HG03045 (cell line): ENCODE results near the gene MAG.

ENCODE experiments used
- ATAC-seq: cut with Tn5 transposase; IDR thresholded peaks from one replicate; pipeline ENCODE4 v1.9.1; 2021; ENCODE audit warnings: mild to moderate bottlenecking, moderate library complexity; ENCODE audit not compliant: unreplicated experiment

Gene MAG

DNA sequence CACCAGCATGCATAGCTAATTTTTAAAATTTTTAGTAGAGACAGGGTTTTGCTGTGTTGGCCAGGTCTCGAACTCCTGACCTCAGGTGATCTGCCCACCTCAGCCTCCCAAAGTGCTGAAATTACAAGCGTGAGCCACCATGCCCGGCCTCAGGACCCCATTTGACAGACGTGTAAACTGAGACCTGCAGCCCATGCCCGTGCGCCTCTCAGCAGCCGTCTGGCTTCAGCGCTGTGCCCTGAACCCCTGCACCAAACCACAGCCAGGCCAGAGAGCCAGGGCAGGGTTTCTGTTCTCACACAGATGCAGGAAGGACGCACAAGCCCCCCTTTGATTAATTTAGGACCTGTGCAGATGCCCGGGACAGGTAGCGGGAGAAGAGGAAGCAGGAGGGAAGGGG is 48.5 kb downstream of the MAG start:
- ATAC-seq, result no peak

DNA sequence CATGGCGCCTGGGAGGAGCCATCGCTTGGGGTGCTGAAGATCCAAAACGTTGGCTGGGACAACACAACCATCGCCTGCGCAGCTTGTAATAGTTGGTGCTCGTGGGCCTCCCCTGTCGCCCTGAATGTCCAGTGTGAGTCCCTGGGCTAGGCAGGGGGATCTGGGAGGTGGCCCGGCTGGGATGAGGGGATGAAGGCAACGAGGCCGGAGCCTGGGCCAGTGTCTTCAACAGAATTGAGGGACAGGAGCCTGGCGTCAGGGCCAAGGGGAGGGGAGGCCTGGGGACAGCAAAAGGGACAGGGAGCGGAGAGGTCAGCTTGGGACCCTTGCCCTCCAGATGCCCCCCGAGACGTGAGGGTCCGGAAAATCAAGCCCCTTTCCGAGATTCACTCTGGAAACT is 49.0 kb downstream of the MAG start:
- no peak for ATAC-seq

DNA sequence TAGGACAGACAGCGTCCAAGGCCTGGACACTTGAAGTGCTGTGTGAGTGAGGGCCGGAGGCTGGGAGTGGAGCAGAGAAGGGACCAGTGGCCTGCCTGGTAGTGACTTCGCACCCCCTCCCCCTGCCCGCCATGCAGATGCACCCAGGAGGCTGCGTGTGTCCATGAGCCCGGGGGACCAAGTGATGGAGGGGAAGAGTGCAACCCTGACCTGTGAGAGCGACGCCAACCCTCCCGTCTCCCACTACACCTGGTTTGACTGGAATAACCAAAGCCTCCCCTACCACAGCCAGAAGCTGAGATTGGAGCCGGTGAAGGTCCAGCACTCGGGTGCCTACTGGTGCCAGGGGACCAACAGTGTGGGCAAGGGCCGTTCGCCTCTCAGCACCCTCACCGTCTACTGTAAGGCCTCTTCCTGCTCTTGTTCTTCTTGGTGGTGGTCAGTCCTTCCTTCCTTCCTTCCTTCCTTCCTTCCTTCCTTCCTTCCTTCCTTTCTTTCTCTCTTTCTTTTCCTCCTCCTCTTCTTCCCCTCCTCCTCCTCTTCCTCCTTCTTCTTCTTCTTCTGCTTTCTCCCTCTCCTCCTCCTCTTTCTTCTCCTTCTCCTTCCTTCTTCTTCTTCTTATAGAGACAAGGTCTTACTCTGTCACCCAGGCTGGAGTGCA is 49.7 kb downstream of the MAG start:
- ATAC-seq, result no peak

DNA sequence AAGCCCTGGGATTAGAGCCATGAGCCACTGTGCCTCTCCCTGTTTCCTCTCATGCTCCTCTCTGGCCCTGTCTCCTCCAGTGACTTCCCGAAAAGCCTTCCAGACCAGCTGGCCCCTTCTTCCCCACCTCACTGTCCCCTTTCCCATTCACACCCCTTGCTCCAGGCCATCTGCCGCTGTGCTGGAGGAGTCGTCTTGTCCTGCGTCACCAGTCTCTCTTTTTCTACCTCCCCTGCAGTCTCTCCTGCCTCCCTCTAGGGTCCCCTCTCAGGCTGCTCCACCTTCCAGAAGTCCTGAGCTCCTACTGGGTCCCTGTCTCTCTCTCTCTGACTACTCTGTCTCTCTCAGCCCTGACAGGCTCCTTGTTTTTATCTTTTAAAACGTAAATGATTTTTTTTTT is 50.5 kb downstream of the MAG start:
- no peak for ATAC-seq

DNA sequence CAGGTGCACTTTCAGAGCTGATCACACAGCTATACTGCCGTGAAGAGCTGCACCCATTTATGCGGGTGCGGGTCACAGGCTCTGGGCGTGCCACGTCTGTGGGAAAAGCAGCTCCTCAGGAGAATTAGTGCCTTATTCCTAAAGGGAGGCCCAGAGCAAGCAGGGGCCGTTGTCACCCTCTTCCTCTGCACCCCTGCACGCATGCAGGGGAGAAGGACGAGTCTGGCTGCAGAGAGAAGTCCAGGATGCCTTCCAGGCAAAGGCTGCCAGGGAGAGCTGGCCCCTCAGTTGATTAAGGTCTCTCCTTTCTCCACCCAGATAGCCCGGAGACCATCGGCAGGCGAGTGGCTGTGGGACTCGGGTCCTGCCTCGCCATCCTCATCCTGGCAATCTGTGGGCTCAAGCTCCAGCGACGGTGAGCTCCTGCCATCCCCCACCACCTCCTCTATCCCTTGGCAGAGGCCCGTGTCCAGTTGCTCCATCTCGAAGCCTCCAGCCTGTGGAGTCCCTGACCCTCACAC is 52.6 kb downstream of the MAG start:
- ATAC-seq, result no peak

DNA sequence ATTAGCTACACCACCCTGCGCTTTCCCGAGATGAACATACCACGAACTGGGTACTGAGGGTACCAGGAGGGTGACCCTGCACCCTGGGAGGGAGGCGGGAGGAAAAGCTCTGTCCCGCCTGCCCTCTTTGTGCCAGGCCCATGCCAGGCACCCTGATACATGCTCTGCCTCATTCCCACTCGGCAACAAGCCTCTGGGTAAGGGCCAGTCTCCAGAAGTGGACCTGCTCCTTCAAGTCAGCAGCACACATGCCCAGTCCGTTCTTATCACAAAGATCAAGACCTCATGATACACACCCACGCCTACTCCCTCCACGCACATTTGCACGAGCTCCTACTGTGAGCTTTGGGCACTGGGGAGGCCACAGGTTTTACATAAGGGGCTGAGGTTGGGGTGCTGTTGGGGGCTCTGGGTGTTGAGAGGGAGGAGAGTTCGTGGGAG is 53.7 kb downstream of the MAG start:
- no peak for ATAC-seq

DNA sequence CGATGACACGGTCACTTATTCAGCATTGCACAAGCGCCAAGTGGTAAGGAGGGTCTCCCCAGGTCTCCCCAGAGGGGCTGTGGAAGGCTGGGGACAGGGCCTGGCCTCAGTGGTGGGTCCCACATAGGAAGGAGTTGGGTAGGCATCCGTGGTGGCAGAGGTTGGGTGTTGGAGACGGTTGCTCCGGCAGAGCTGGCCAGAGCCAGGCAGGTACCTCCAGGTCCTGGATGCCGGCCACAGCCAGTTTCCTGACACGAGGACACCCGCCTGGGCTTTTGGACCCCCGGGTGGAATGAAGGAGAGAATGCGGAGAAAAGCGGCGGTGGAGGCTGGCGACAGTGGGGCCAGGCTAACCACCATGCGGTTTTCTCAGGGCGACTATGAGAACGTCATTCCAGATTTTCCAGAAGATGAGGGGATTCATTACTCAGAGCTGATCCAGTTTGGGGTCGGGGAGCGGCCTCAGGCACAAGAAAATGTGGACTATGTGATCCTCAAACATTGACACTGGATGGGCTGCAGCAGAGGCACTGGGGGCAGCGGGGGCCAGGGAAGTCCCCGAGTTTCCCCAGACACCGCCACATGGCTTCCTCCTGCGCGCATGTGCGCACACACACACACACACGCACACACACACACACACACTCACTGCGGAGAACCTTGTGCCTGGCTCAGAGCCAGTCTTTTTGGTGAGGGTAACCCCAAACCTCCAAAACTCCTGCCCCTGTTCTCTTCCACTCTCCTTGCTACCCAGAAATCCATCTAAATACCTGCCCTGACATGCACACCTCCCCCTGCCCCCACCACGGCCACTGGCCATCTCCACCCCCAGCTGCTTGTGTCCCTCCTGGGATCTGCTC is 54.5 kb downstream of the MAG start:
- no peak for ATAC-seq

DNA sequence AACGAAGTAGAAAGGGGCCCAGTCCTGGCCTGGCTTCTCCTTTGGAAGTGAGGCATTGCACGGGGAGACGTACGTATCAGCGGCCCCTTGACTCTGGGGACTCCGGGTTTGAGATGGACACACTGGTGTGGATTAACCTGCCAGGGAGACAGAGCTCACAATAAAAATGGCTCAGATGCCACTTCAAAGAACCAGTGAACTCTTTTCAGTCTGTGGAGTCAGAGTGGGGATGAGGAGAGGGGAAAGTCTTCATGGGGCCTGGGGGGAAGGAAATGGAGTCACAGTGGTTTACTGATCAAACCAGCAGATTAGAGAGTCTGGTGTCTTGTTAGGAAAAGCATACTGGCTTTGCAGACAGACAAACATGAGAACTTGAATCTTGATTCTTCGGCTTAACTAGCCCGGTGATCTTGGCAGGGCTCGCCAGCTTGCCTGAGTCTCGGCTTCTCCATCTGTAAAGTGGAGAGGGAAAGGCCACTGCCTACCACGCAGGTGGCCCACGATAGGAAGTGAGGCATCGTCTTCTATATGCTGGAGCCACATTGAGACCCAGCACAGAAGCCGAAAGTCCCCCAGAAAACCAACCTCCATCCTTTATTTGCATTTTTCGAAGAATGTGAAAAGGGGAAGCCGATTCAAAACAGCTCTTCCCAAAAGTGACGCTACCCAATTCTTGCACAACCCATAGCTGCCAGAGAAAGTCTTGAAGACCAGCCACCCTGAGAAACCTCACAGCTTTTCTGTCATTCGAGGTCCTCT is 55.4 kb downstream of the MAG start, which contains the start of gene FFAR1:
FFAR1 (plus strand) TSS at position 732 of the 759 bp plus-strand sequence. CDS start 3,650 bp downstream, outside the sequence.
- ATAC-seq, result peak; percentile 54

DNA sequence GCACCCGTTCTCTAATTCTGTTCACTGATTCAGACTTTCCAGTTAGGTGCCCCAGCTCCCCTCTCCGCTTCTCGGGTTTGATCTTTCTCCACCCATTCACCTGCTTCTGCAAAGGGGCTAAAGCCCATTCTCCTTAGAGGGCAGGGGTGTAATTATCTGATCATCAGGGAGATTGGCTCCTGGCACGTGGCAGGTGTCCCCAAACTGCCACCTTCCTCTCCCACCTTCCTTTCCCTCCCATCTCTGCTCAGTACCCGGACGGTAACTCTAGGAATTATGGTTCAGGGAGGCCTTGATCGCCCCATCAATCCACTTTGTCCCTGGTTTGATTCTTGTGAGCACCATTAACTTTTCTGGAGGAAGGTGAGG is 56.0 kb downstream of the MAG start:
- no peak for ATAC-seq

DNA sequence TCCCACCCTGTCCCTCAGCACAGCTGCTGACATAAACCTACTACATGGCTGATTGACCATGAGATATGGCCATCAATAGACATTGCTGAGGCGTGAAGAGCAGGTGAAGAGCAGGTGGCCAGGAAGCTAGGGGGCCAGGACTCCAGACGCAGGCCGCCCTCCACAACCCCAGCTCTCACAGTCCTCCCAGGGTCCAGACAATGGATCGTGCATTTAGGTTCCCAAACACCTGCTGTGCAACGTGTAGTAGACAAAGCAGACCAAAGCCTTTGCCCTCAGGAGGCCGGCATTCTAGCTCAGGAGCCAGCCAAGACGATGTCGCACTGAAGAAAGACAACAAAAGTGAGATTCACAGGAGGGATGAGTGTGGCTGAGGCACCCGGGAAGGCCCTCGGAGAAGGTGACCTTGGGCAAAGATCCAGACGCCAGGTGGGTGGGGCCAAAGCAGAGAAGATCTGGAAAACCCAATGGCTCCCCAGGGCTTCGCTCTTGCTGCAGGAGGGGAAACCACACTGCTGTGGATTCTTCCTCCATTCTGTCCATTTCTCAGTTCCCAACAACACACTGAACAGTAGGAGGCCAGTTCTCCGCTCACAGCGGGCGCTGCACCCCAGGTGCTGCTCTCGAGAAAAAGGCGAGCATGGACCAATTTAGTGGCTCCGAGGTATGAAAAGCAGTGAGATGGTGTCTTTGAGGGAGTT is 57.1 kb downstream of the MAG start:
- ATAC-seq, result no peak

DNA sequence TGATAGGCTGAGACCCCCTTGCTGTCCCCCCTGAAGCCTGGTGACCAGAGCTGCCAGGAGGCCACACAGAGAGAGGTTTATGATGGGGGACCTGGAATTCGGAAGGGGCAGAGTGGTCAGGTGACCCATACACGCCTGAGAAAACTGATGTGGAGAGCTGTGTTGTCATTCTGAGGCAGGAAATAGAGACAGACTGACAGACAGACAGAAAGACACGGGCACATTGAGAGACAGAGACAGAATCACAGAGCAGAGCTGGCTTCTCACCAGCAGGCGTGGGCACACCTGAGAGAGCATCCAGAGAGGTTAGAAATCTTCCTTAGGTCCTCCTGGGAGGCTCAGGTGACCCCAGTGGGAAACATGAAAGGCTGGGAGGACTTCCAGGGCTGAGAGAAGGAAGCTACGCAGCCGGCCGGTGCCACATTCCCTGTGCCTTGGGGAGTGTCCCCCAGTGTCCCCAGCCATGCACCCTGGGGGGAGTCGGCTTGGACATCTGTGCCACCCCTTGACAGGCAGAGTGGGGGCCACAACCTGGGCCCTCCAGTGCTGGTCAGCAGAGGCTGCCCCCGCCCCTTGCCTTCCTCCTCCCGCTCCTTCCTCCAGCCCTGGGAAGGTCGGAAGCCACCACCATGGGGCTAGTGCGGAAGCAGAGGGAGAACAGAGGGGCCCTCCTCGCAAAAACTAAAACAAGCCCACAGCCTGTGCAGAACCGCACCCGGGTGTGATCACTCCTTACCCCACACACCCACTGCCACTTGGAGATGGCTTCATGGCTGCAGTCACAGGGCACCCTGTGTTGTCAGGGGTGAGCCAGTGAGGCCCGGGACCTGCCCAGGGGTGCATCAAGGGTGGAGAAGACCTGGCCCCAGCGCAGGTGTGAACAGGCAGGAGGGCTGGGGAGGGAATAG is 57.9 kb downstream of the MAG start:
- no peak for ATAC-seq

DNA sequence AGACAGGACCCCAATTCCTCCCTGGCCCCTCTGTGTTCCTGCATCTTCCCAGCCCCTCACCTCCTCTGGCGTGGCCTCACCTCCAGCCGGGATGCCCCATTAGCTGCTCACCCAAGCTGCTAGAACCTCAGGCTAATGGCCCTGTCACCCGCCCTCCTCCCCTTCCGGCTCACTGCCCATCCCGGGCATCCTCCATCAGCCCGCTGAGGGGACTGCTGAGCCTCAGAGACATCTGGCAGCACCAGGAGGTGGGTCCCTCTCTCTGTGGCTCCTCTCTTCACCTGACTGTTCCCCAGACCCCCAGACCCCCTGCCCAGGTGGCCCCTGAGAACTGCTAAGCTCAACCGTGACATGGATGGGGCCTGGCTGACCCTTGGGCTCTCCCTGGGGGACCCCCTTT is 58.6 kb downstream of the MAG start:
- ATAC-seq, result no peak

DNA sequence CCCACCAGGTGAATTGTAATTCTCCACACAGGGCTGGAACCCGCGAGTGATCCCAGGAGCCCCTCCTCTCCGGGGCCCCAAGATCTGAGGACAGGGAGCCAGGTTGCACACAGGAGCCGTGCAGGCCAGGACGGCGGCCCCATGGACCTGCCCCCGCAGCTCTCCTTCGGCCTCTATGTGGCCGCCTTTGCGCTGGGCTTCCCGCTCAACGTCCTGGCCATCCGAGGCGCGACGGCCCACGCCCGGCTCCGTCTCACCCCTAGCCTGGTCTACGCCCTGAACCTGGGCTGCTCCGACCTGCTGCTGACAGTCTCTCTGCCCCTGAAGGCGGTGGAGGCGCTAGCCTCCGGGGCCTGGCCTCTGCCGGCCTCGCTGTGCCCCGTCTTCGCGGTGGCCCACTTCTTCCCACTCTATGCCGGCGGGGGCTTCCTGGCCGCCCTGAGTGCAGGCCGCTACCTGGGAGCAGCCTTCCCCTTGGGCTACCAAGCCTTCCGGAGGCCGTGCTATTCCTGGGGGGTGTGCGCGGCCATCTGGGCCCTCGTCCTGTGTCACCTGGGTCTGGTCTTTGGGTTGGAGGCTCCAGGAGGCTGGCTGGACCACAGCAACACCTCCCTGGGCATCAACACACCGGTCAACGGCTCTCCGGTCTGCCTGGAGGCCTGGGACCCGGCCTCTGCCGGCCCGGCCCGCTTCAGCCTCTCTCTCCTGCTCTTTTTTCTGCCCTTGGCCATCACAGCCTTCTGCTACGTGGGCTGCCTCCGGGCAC is 59.6 kb downstream of the MAG start:
- no peak for ATAC-seq

DNA sequence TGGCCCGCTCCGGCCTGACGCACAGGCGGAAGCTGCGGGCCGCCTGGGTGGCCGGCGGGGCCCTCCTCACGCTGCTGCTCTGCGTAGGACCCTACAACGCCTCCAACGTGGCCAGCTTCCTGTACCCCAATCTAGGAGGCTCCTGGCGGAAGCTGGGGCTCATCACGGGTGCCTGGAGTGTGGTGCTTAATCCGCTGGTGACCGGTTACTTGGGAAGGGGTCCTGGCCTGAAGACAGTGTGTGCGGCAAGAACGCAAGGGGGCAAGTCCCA is 60.2 kb downstream of the MAG start:
- no peak for ATAC-seq

DNA sequence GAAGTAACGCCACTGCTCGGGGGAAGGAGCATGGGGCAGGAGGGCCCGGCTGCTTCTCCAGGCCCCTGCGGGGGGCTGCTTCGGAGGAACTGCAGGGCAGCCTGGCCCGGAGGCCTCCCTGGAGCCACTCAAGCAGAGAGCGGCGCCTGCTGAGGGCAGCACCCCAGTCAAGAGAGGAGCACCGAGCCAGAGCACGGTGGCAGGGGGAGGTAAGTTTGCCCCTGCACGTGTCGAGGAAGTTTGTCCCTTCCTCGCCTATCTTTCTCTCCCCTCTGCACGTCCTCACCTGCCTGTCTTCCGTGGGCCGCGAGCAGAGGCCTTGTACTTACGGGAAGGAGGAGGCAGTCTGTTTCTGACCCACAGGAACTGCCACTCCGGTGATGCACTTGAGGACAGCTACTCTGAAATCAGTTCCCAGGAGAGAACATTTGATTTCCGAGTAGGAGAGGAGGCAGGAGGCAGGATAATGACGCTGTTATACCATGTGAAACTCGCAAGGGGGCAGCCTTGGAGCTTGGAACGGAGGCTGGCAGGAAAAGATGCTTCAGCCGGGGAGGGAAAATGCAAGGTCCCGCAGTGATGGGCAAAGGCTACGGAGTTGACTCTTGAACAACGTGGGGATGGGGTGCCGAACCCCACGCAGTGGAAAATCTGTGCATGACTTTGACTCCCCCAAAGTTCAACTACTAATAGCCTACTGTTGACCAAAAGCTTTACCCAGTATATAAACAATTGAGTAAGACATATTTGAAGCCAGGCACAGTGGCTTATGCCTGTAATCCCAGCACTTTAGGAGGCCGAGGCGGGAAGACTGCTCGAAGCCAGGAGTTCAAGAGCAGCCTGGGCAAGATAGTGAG is 60.7 kb downstream of the MAG start:
- ATAC-seq, result no peak

DNA sequence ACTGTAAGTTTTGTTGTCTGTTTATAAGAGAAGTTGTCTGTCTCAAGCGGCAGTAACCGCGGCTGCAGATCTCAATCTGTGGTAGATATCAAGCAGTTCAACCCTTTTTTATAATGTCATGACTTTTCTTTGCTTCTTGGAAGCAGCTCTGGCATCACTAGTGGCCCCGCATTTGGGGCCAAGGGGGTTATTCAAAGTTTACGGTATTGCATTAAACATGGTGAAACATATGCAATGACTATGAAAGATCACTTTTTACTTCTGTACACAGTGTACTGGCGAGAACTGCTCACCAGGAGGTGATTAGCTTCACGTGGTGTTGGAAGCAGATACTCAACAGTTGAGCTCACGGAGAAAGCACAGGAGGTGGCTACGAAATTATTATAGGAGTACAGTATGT is 61.7 kb downstream of the MAG start:
- no peak for ATAC-seq

DNA sequence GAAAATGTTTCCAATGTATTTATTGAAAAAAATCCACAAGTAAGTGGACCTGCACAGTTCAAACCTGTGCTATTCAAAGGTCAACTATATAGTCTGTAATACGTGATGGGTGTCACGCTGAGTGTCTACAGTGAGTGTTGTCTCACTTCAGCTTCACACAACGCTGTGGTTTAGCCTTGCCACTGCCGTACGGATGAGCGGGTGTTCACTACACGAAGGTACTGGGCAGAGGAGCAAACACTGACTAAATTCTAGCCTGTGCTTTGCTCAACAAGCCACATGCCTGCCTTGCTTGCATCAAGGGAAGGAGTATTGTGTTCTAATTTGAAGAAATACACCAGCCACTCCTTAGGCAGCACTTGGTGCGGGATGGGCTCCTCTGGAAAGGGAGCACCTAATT is 62.9 kb downstream of the MAG start:
- no peak for ATAC-seq

DNA sequence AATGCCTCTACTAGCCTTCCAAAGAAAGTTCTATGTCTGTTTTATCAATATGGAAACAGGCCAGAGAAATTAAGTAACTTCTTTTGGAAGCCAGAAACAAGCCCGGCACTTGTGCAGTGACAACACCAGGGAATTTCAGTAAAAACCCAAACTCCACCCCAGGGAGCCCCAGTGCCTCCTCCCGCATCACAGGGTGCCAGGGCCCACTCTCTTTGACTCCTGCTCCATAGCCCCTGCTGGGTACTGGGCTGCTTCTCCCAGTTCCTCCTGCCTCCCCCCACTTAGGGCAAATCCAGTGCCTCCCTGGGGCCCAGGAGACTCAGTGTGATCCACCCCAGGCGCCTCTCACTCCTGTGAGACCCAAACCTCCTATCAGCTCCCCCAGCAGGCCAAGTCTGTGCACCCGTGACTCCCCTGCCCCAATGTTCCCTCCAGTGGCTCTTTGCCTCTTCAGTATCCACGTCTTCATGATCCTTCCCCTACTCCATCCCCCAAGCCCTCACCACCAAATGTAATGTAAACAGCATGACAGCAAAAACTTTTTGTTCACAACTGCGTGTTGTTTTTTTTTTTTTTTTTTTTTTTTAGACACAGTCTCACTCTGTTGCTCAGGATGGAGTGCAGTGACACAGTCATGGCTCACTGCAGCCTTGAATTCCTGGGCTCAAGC is 64.0 kb downstream of the MAG start:
- ATAC-seq, result no peak
